Adrenal gland (tissue), 5 donors: ENCODE results near the gene KYNU.
A peak's percentile ranks its signal among the peaks of the same experiment; 100 is the strongest.

Experiments used
- CTCF ChIP-seq, 6 experiments: fragments of 450-650 bp in 4 of 6; fragments of 200-600 bp in 2 of 6; sonication (generic) in 1 of 6; IDR thresholded peaks; 1 replicate in 5 of 6; 2 replicates in 1 of 6; pipeline versions ENCODE4 v1.5.1 to v1.8.0; 2016 to 2021; ENCODE audit warnings: antibody characterized with exemption in 6 of 6, mild to moderate bottlenecking in 2 of 6, moderate library complexity in 1 of 6
- POLR2A ChIP-seq, 2 donors: fragments of 450-650 bp; IDR thresholded peaks; one replicate each; pipeline ENCODE4 v1.6.1; 2017; ENCODE audit warnings: antibody characterized with exemption in 2 of 2, mild to moderate bottlenecking in 2 of 2, moderate library complexity in 1 of 2
- donor health status: DM: no; HTN: no; CAD: no.

DNA sequence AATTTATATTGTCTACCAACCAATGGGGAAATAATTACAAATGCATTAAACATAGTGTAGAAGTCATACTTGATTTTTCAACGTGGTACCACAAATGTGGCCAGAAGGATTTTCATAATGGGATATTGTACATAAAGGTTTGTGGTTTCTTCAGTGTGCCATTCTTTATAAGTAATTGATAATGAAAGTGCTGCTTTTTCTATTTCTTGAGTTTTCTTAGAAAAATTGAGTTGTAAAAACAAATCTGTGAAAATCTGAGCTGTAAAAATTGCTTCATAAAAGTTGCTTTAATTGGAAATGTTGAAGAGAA, 103.6 kb downstream of the KYNU start:
- TF ChIP-seq POLR2A (IDR thresholded peaks at IDR 0.05): no peak
- TF ChIP-seq CTCF (IDR thresholded peaks at IDR 0.05): peak in 2 of 6 experiments; percentile 2 to 32
